Endothelial cell of umbilical vein (primary cell): Measurements from ENCODE around the gene TMEM170A. TPM values are rescaled to one million over a fixed set of nuclear protein-coding genes. Genes with fewer than 3 reads are reported as not detected.

Source experiments
- BruUV-seq: library from RNA; stranded (reverse); fragments of 400-500 nt; replicated peaks from 2 replicates; lab custom pipeline; 2021; lab: Mats Ljungman, UMichigan
- CTCF ChIA-PET: fragments of 300-600, 350-600 bp; sonication (Branson Sonifier 250); formaldehyde crosslinking; loops from one replicate; lab custom pipeline; 2021; ENCODE audit warnings: antibody characterized with exemption, inconsistent platforms; lab: Charles Lee
- POLR2A ChIA-PET: fragments of 300-600, 350-600 bp; sonication (Branson Sonifier 250); formaldehyde crosslinking; loops from one replicate; lab custom pipeline; 2021; ENCODE audit warnings: antibody characterized with exemption, inconsistent platforms; lab: Charles Lee
- DNase-seq: peaks from one replicate; pipeline ENCODE4 v3.0.0-alpha.2; 2011; ENCODE audit warnings: low read depth, low spot score
- FAIRE-seq: peaks from 2 replicates; lab custom pipeline; 2011; peaks lifted over from hg19 to GRCh38; lab: Jason Lieb, UNC
- H2AFZ ChIP-seq: 2 replicates; pipeline ENCODE4 v1.6.0; 2012; ENCODE audit warnings: low read depth, low read length, control low read depth, inconsistent platforms
- H3K27ac ChIP-seq: 2 replicates; pipeline ENCODE4 v1.5.1; 2011; ENCODE audit warnings: low read depth, mild to moderate bottlenecking, control low read depth, low read length, moderate library complexity; ENCODE audit not compliant: insufficient read depth
- H3K27me3 ChIP-seq, 2 experiments: 2 replicates each; pipeline versions ENCODE4 v1.6.0 to v1.6.1; 2011; ENCODE audit warnings: low read length in 2 of 2, mixed read lengths in 1 of 2; ENCODE audit not compliant: control insufficient read depth in 2 of 2, insufficient read depth in 2 of 2
- H3K36me3 ChIP-seq, 2 experiments: 2 replicates in 1 of 2; 3 replicates in 1 of 2; pipeline ENCODE4 v1.5.1; 2011; ENCODE audit warnings: low read length in 2 of 2, mild to moderate bottlenecking in 1 of 2, moderate library complexity in 1 of 2; ENCODE audit not compliant: control insufficient read depth in 2 of 2, insufficient read depth in 2 of 2; ENCODE audit errors: extremely low read depth in 1 of 2
- H3K4me1 ChIP-seq: 3 replicates; pipeline ENCODE4 v1.5.1; 2011; ENCODE audit warnings: mild to moderate bottlenecking, low read length; ENCODE audit not compliant: control insufficient read depth, insufficient read depth; ENCODE audit errors: extremely low read depth
- H3K4me2 ChIP-seq: 2 replicates; pipeline ENCODE4 v1.6.1; 2011; ENCODE audit warnings: low read length, control low read depth, mixed read lengths; ENCODE audit not compliant: insufficient read depth
- H3K4me3 ChIP-seq, 3 experiments: fragments of 200-600 bp in 1 of 3; sonication (generic), shearing (Covaris generic) in 1 of 3; replicated peaks in 1 of 3; 2 replicates each; pipeline ENCODE4 v1.5.1; 2011 to 2016; ENCODE audit warnings: control low read depth in 3 of 3, low read length in 3 of 3, mild to moderate bottlenecking in 2 of 3, inconsistent platforms in 1 of 3, low read depth in 1 of 3, moderate library complexity in 1 of 3; ENCODE audit not compliant: insufficient read depth in 1 of 3
- H3K79me2 ChIP-seq: 2 replicates; pipeline ENCODE4 v1.6.0; 2012; ENCODE audit warnings: low read length, inconsistent platforms; ENCODE audit not compliant: control insufficient read depth, insufficient read depth
- H3K9ac ChIP-seq: replicated peaks from 2 replicates; pipeline ENCODE3; 2011; ENCODE audit warnings: low read length, control low read depth; ENCODE audit not compliant: insufficient read depth; ENCODE audit errors: extremely low read depth
- H3K9me1 ChIP-seq: replicated peaks from 3 replicates; pipeline ENCODE4 v1.6.0; 2011; ENCODE audit warnings: mild to moderate bottlenecking, low read length; ENCODE audit not compliant: control insufficient read depth, insufficient read depth; ENCODE audit errors: extremely low read depth
- H3K9me3 ChIP-seq: replicated peaks from 2 replicates; pipeline ENCODE4 v1.5.1; 2012; ENCODE audit warnings: low read length, inconsistent platforms; ENCODE audit not compliant: control insufficient read depth, insufficient read depth
- H4K20me1 ChIP-seq: replicated peaks from 2 replicates; pipeline ENCODE3; 2011; ENCODE audit warnings: mild to moderate bottlenecking, low read length; ENCODE audit not compliant: control insufficient read depth, insufficient read depth; ENCODE audit errors: extremely low read depth
- CTCF ChIP-seq, 2 donors: IDR thresholded peaks; 1 replicate in 1 of 2; 2 replicates in 1 of 2; pipeline ENCODE4 v1.5.1; 2011; ENCODE audit warnings: low read length in 2 of 2, mild to moderate bottlenecking in 2 of 2, moderate library complexity in 2 of 2, control low read depth in 1 of 2, inconsistent platforms in 1 of 2, low read depth in 1 of 2; ENCODE audit not compliant: insufficient read depth in 1 of 2; ENCODE audit errors: extremely low read depth in 1 of 2
- EZH2 ChIP-seq: IDR thresholded peaks from 2 replicates; pipeline ENCODE4 v1.6.1; 2012; ENCODE audit warnings: borderline replicate concordance, low read depth, mild to moderate bottlenecking, moderate library complexity, low read length, inconsistent platforms; ENCODE audit not compliant: severe bottlenecking
- FOS ChIP-seq: IDR thresholded peaks from 2 replicates; pipeline ENCODE4 v1.6.1; 2011; ENCODE audit warnings: mild to moderate bottlenecking, low read length, moderate library complexity, borderline replicate concordance; ENCODE audit not compliant: insufficient read depth
- GATA2 ChIP-seq: IDR thresholded peaks from 2 replicates; pipeline ENCODE4 v1.7.0; 2011; ENCODE audit warnings: low read depth, mild to moderate bottlenecking, moderate library complexity, mixed read lengths, low read length; ENCODE audit not compliant: insufficient read length, insufficient read depth
- JUN ChIP-seq: IDR thresholded peaks from 2 replicates; pipeline ENCODE4 v1.6.1; 2011; ENCODE audit warnings: borderline replicate concordance, low read depth; ENCODE audit not compliant: insufficient read length, insufficient read depth
- MAX ChIP-seq: IDR thresholded peaks from 2 replicates; pipeline ENCODE4 v1.6.1; 2011; ENCODE audit not compliant: insufficient read depth, insufficient read length
- MYC ChIP-seq: IDR thresholded peaks from one replicate; pipeline ENCODE4 v1.6.1; 2011; ENCODE audit warnings: mild to moderate bottlenecking, low read depth, low read length
- POLR2A ChIP-seq: IDR thresholded peaks from 2 replicates; pipeline ENCODE4 v1.6.1; 2012; ENCODE audit warnings: low read depth, mild to moderate bottlenecking, control low read depth, low read length
- POLR2AphosphoS5 ChIP-seq: IDR thresholded peaks from 2 replicates; pipeline ENCODE4 v1.6.1; 2012; ENCODE audit warnings: low read depth, mild to moderate bottlenecking, control low read depth, low read length, moderate library complexity; ENCODE audit not compliant: insufficient read depth
- dilution Hi-C: fragments of 300-500 bp; cut with MboI; formaldehyde crosslinking; loops from one replicate; pipeline ENCODE4 v1.15.0; 2019; ENCODE audit warnings: low sequenced_read_pairs; ENCODE audit not compliant: extremely low pct_ligation_motif_present
- intact Hi-C: fragments of 100-400 bp; cut with micrococcal nuclease; formaldehyde crosslinking; loops from one replicate; pipeline ENCODE4 v1.10.0; 2022
- polyA plus RNA-seq, 4 experiments: library from polyadenylated mRNA; depleted of rRNA in 3 of 4; stranded (reverse) in 3 of 4; unstranded in 1 of 4; fragments of >200 nt; gene quantifications; 2 replicates each; pipeline versions ENCODE4 v1.2.1 to v1.2.3, GENCODE V29; 2011 to 2012; ENCODE audit warnings: missing spikeins in 1 of 4
- total RNA-seq: library from RNA; stranded (reverse); gene quantifications from 2 replicates; pipeline ENCODE4 v1.2.3, GENCODE V29; 2021

Gene TMEM170A
- total and polyA plus RNA-seq, 2 donors (not counting 3 experiments of a cell fraction or from before 2014, with no cell fraction given) = 12.9 to 22.2 TPM

- no peaks in the 10 kb centered on the region for H3K9me3 ChIP-seq
- H3K36me3 ChIP-seq = peaks cover 3 to 4% of the 10 kb centered on the region in 2 experiments
- CTCF ChIA-PET = interaction anchor here (1.0 to 2.4 kb wide), 2 partner anchors 35 to 208 kb away, joined by 3 to 10 read pairs; no protein-coding TSS in a partner anchor
- H3K9ac ChIP-seq = no peak overlapping the region
- POLR2A ChIA-PET = no interaction called here
- no peak overlapping the region for H2AFZ ChIP-seq
- peaks cover 11% of the 10 kb centered on the region for H3K4me1 ChIP-seq
- H3K4me3 ChIP-seq = no peak overlapping the region
- H3K27ac ChIP-seq = no peak overlapping the region
- H3K9me1 ChIP-seq = no peaks in the 10 kb centered on the region
- H4K20me1 ChIP-seq = no peaks in the 10 kb centered on the region
- H3K27me3 ChIP-seq = no peaks in the 10 kb centered on the region
- BruUV-seq = no TSS peak
- no peak for TF ChIP-seq MAX
- no peak for TF ChIP-seq MYC
- no peak for TF ChIP-seq EZH2
- no peak for TF ChIP-seq JUN
- no peak for TF ChIP-seq POLR2AphosphoS5
- no peak for TF ChIP-seq FOS
- no peak for TF ChIP-seq GATA2
- no peak for TF ChIP-seq CTCF (IDR thresholded peaks at IDR 0.05; ENCODE audit: extremely low read depth in 1 of 2, insufficient read depth in 1 of 2, low read depth in 1 of 2, low read length in 2 of 2)
- TF ChIP-seq POLR2A = no peak
- dilution Hi-C loops (no loop called here), intact Hi-C loops (no loop called here)
- no peak for FAIRE-seq
- H3K4me2 ChIP-seq = no peak overlapping the region
- no peaks in the 10 kb centered on the region for H3K79me2 ChIP-seq
- no peak for DNase-seq
Measured at GRCh38 chr16:75406943-75407342, 57.5 kb downstream of the TMEM170A start.
